HG02884 (cell line): ENCODE data around the gene LFNG.

ENCODE experiments used
- ATAC-seq: cut with Tn5 transposase; IDR thresholded peaks from one replicate; pipeline ENCODE4 v1.9.1; 2021; ENCODE audit warnings: mild to moderate bottlenecking, moderate library complexity; ENCODE audit not compliant: unreplicated experiment

LFNG gene

GRCh38 chr7:2483494-2483893, 36.1 kb upstream of the LFNG start:
- ATAC-seq: no peak

GRCh38 chr7:2484868-2485267, 34.7 kb upstream of the LFNG start:
- ATAC-seq: no peak

- no peak for ATAC-seq
These were observed 31.8 kb upstream of the LFNG start for GRCh38 chr7:2487586-2488271.

- ATAC-seq: no peak
These were observed 31.3 kb upstream of the LFNG start for GRCh38 chr7:2488272-2488645.

- no peak for ATAC-seq
These were observed 30.9 kb upstream of the LFNG start for GRCh38 chr7:2488681-2489080.

- ATAC-seq: no peak
These were observed 29.4 kb upstream of the LFNG start for GRCh38 chr7:2490181-2490651.

- ATAC-seq: no peak
These were observed 27.5 kb upstream of the LFNG start for GRCh38 chr7:2492038-2492437.

- no peak for ATAC-seq
These were observed 26.1 kb upstream of the LFNG start for GRCh38 chr7:2493205-2494164.

GRCh38 chr7:2494191-2495130, 25.1 kb upstream of the LFNG start:
- no peak for ATAC-seq

GRCh38 chr7:2495418-2496299, 23.9 kb upstream of the LFNG start:
- ATAC-seq: no peak

- no peak for ATAC-seq
These were observed 23.2 kb upstream of the LFNG start for GRCh38 chr7:2496375-2496774.

- no peak for ATAC-seq
These were observed 22.5 kb upstream of the LFNG start for GRCh38 chr7:2497065-2497464.

GRCh38 chr7:2497500-2498336, 21.9 kb upstream of the LFNG start:
- no peak for ATAC-seq

- ATAC-seq: no peak
These were observed 20.9 kb upstream of the LFNG start for GRCh38 chr7:2498708-2499107.

- no peak for ATAC-seq
These were observed 20.4 kb upstream of the LFNG start for GRCh38 chr7:2499181-2499580.

- no peak for ATAC-seq
These were observed 19.7 kb upstream of the LFNG start for GRCh38 chr7:2499719-2500430.

GRCh38 chr7:2500701-2501100, 18.9 kb upstream of the LFNG start:
- no peak for ATAC-seq

GRCh38 chr7:2501947-2502646, 17.5 kb upstream of the LFNG start:
- ATAC-seq: no peak
